H1 (cell line): ENCODE results near the gene PSMD5. TPM values are rescaled to one million over a fixed set of nuclear protein-coding genes. Genes with fewer than 3 reads are reported as not detected.

Source experiments
- CTCF ChIA-PET: fragments of 300-600 bp; sonication (Branson Sonifier 250); formaldehyde crosslinking; loops from one replicate; lab custom pipeline; 2021; ENCODE audit not compliant: partially characterized antibody; lab: Charles Lee
- POLR2A ChIA-PET: fragments of 300-600 bp; sonication (Branson Sonifier 250); formaldehyde crosslinking; loops from one replicate; lab custom pipeline; 2021; ENCODE audit warnings: inconsistent platforms; ENCODE audit not compliant: partially characterized antibody; lab: Charles Lee
- DNase-seq, 2 experiments: peaks; one replicate each; pipeline versions ENCODE4 v3.0.0 to v3.0.0-alpha.2; 2010 to 2022; ENCODE audit warnings: low spot score in 2 of 2, low read depth in 1 of 2, mixed read lengths in 1 of 2
- FAIRE-seq: peaks from 2 replicates; lab custom pipeline; 2011; peaks lifted over from hg19 to GRCh38; lab: Jason Lieb, UNC
- H2AFZ ChIP-seq: 2 replicates; pipeline ENCODE4 v1.8.1; 2012; ENCODE audit warnings: low read length, inconsistent platforms
- H2AK5ac ChIP-seq: 2 replicates; pipeline ENCODE4 v1.6.1; 2013; ENCODE audit warnings: low read depth, low read length
- H2BK120ac ChIP-seq: replicated peaks from 2 replicates; pipeline ENCODE3; 2013; ENCODE audit warnings: low read depth, low read length, inconsistent platforms
- H2BK12ac ChIP-seq: 2 replicates; pipeline ENCODE4 v1.6.1; 2013; ENCODE audit warnings: low read depth, low read length
- H2BK15ac ChIP-seq: 2 replicates; pipeline ENCODE4 v1.6.1; 2013; ENCODE audit warnings: low read length
- H2BK20ac ChIP-seq: 2 replicates; pipeline ENCODE4 v1.6.1; 2013; ENCODE audit warnings: low read length
- H2BK5ac ChIP-seq: 2 replicates; pipeline ENCODE4 v1.6.1; 2013; ENCODE audit warnings: low read depth, low read length
- H3K14ac ChIP-seq: 2 replicates; pipeline ENCODE4 v1.6.1; 2013; ENCODE audit warnings: inconsistent platforms; ENCODE audit not compliant: insufficient read length
- H3K18ac ChIP-seq: 2 replicates; pipeline ENCODE4 v1.6.1; 2013; ENCODE audit warnings: low read length; ENCODE audit errors: extremely low read depth
- H3K23ac ChIP-seq: 2 replicates; pipeline ENCODE4 v1.6.1; 2013; ENCODE audit warnings: inconsistent platforms; ENCODE audit not compliant: insufficient read length
- H3K23me2 ChIP-seq: 2 replicates; pipeline ENCODE4 v1.6.1; 2013; ENCODE audit warnings: low read depth, low read length
- H3K27ac ChIP-seq: 2 replicates; pipeline ENCODE4 v1.6.1; 2011; ENCODE audit warnings: low read depth, low read length, inconsistent platforms
- H3K27me3 ChIP-seq, 4 experiments: replicated peaks in 1 of 4; 1 replicate in 1 of 4; 2 replicates in 3 of 4; pipeline versions ENCODE4 v1.6.1 to v1.8.1; 2011 to 2013; ENCODE audit warnings: low read length in 3 of 4, mild to moderate bottlenecking in 3 of 4, inconsistent platforms in 2 of 4, mixed read lengths in 2 of 4, moderate library complexity in 1 of 4; ENCODE audit not compliant: control insufficient read depth in 3 of 4, insufficient read depth in 3 of 4; ENCODE audit errors: extremely low read depth in 1 of 4
- H3K36me3 ChIP-seq, 4 experiments: 2 replicates each; pipeline versions ENCODE4 v1.6.1 to v1.8.1; 2011 to 2013; ENCODE audit warnings: mild to moderate bottlenecking in 4 of 4, low read length in 3 of 4, moderate library complexity in 2 of 4, control low read depth in 1 of 4, inconsistent platforms in 1 of 4; ENCODE audit not compliant: insufficient read depth in 4 of 4, control insufficient read depth in 2 of 4
- H3K4ac ChIP-seq: replicated peaks from 2 replicates; pipeline ENCODE3; 2013; ENCODE audit warnings: low read length, low read depth, mixed read lengths, inconsistent platforms; ENCODE audit not compliant: insufficient read length
- H3K4me1 ChIP-seq, 4 experiments: replicated peaks in 1 of 4; 1 replicate in 1 of 4; 2 replicates in 3 of 4; pipeline versions ENCODE4 v1.6.1 to v1.8.1; 2011 to 2013; ENCODE audit warnings: low read length in 3 of 4, inconsistent platforms in 2 of 4, mixed read lengths in 1 of 4; ENCODE audit not compliant: insufficient read depth in 4 of 4, control insufficient read depth in 3 of 4
- H3K4me2 ChIP-seq, 2 experiments: 2 replicates each; pipeline versions ENCODE4 v1.6.1 to v1.8.1; 2011 to 2013; ENCODE audit warnings: low read depth in 2 of 2, low read length in 2 of 2, control low read depth in 1 of 2, inconsistent platforms in 1 of 2, mild to moderate bottlenecking in 1 of 2; ENCODE audit not compliant: insufficient read depth in 1 of 2
- H3K4me3 ChIP-seq, 4 experiments: fragments of 200-600, 300-600 bp in 1 of 4; sonication (generic), shearing (Covaris generic), sonication (Bioruptor Twin) in 1 of 4; 2 replicates each; pipeline versions ENCODE4 v1.5.1 to v1.8.1; 2011 to 2016; ENCODE audit warnings: low read length in 4 of 4, low read depth in 3 of 4, control low read depth in 2 of 4, inconsistent platforms in 2 of 4, mild to moderate bottlenecking in 2 of 4, mixed read lengths in 1 of 4, moderate library complexity in 1 of 4; ENCODE audit not compliant: insufficient read depth in 2 of 4; ENCODE audit errors: extremely low read depth in 1 of 4
- H3K56ac ChIP-seq: replicated peaks from 2 replicates; pipeline ENCODE3; 2013; ENCODE audit warnings: low read depth, mild to moderate bottlenecking, mixed read lengths, low read length, inconsistent platforms; ENCODE audit not compliant: insufficient read length
- H3K79me1 ChIP-seq: 2 replicates; pipeline ENCODE4 v1.6.1; 2013; ENCODE audit warnings: low read depth, low read length, control low read depth
- H3K79me2 ChIP-seq, 2 experiments: 2 replicates each; pipeline versions ENCODE4 v1.6.1 to v1.8.1; 2012 to 2013; ENCODE audit warnings: low read length in 2 of 2, mild to moderate bottlenecking in 2 of 2, inconsistent platforms in 1 of 2; ENCODE audit not compliant: insufficient read depth in 2 of 2, control insufficient read depth in 1 of 2
- H3K9ac ChIP-seq, 4 experiments: replicated peaks in 1 of 4; 1 replicate in 1 of 4; 2 replicates in 3 of 4; pipeline versions ENCODE4 v1.6.1 to v1.8.1; 2011 to 2013; ENCODE audit warnings: low read depth in 3 of 4, low read length in 3 of 4, control low read depth in 2 of 4, mild to moderate bottlenecking in 2 of 4, moderate library complexity in 2 of 4, inconsistent platforms in 1 of 4; ENCODE audit errors: extremely low read depth in 1 of 4
- H3K9me3 ChIP-seq, 2 experiments: 2 replicates each; pipeline versions ENCODE4 v1.6.1 to v1.8.1; 2012 to 2013; ENCODE audit warnings: mild to moderate bottlenecking in 2 of 2, moderate library complexity in 2 of 2, control low read depth in 1 of 2, inconsistent platforms in 1 of 2, low read depth in 1 of 2, low read length in 1 of 2, mixed read lengths in 1 of 2; ENCODE audit not compliant: insufficient read depth in 2 of 2
- H4K20me1 ChIP-seq, 2 experiments: replicated peaks in 1 of 2; 2 replicates each; pipeline versions ENCODE3 to v1.8.1; 2011 to 2013; ENCODE audit warnings: inconsistent platforms in 2 of 2, low read length in 2 of 2, mild to moderate bottlenecking in 1 of 2; ENCODE audit not compliant: insufficient read depth in 2 of 2, control insufficient read depth in 1 of 2
- H4K5ac ChIP-seq: 2 replicates; pipeline ENCODE4 v1.6.1; 2013; ENCODE audit warnings: low read length, low read depth, mixed read lengths, inconsistent platforms; ENCODE audit not compliant: insufficient read length
- H4K8ac ChIP-seq: 2 replicates; pipeline ENCODE4 v1.8.0; 2013; ENCODE audit warnings: mild to moderate bottlenecking, moderate library complexity, low read length, inconsistent platforms; ENCODE audit not compliant: insufficient read depth; ENCODE audit errors: extremely low read depth
- H4K91ac ChIP-seq: replicated peaks from 2 replicates; pipeline ENCODE3; 2013; ENCODE audit warnings: low read length, mixed read lengths, inconsistent platforms; ENCODE audit not compliant: insufficient read length
- ASH2L ChIP-seq: fragments of 200-600, 300-600 bp; sonication (generic); IDR thresholded peaks from one replicate; pipeline ENCODE4 v1.7.1; 2017; ENCODE audit warnings: low read length
- CBX5 ChIP-seq: fragments of 300-800, 300-1000 bp; sonication (generic); IDR thresholded peaks from 2 replicates; pipeline ENCODE4 v1.7.1; 2016; ENCODE audit warnings: antibody characterized with exemption, low read length, low read depth
- CBX8 ChIP-seq: fragments of 300-800, 300-1000 bp; sonication (generic); IDR thresholded peaks from 2 replicates; pipeline ENCODE4 v1.7.1; 2016; ENCODE audit warnings: low read depth, low read length, borderline replicate concordance
- CREB1 ChIP-seq: IDR thresholded peaks from 2 replicates; pipeline ENCODE4 v1.6.1; 2012; ENCODE audit warnings: inconsistent platforms
- CTBP2 ChIP-seq: IDR thresholded peaks from 2 replicates; pipeline ENCODE4 v1.7.0; 2011; ENCODE audit warnings: borderline replicate concordance, mild to moderate bottlenecking, moderate library complexity, mixed read lengths, low read length; ENCODE audit not compliant: insufficient read depth, insufficient read length
- HDAC6 ChIP-seq: IDR thresholded peaks from one replicate; pipeline ENCODE4 v1.7.1; 2012; ENCODE audit warnings: low read depth, mild to moderate bottlenecking, inconsistent platforms, low read length, moderate library complexity
- KDM5A ChIP-seq: fragments of 200-600 bp; IDR thresholded peaks from 2 replicates; pipeline ENCODE4 v1.7.1; 2012; ENCODE audit warnings: mild to moderate bottlenecking, low read length, inconsistent platforms, mixed read lengths
- POLR2AphosphoS5 ChIP-seq: IDR thresholded peaks from 2 replicates; pipeline ENCODE4 v1.6.1; 2011; ENCODE audit warnings: low read depth, low read length
- POU5F1 ChIP-seq: IDR thresholded peaks from 2 replicates; pipeline ENCODE4 v1.6.1; 2011; ENCODE audit warnings: low read depth, mild to moderate bottlenecking, low read length, moderate library complexity
- RBBP5 ChIP-seq: IDR thresholded peaks from 2 replicates; pipeline ENCODE4 v1.7.1; 2012; ENCODE audit warnings: low read depth, mild to moderate bottlenecking, inconsistent platforms, low read length, moderate library complexity, borderline replicate concordance
- SIX5 ChIP-seq: IDR thresholded peaks from 2 replicates; pipeline ENCODE4 v1.6.1; 2011; ENCODE audit warnings: mild to moderate bottlenecking, low read depth, low read length
- SUZ12 ChIP-seq: fragments of 200-600 bp; sonication (generic); IDR thresholded peaks from 2 replicates; pipeline ENCODE4 v1.6.1; 2012; ENCODE audit warnings: mild to moderate bottlenecking, inconsistent platforms, low read length, moderate library complexity, mixed read lengths
- TEAD4 ChIP-seq: IDR thresholded peaks from 2 replicates; pipeline ENCODE4 v1.6.1; 2012; ENCODE audit warnings: low read depth, low read length, inconsistent platforms, mixed read lengths
- polyA plus RNA-seq, 7 experiments: library from polyadenylated mRNA; depleted of rRNA in 3 of 7; stranded (reverse) in 5 of 7; unstranded in 2 of 7; fragments of >200 nt in 5 of 7; fragments of 200-250 nt in 2 of 7; gene quantifications; 1 replicate in 5 of 7; 2 replicates in 1 of 7; 4 replicates in 1 of 7; pipeline versions ENCODE4 v1.2.1 to v1.2.3, GENCODE V29; 2011 to 2013; ENCODE audit warnings: missing spikeins in 2 of 7, mixed read lengths in 2 of 7
- total RNA-seq: library from RNA; stranded (reverse); fragmentation: NEBNext Ultra II Directional; extraction: Animal tissue kit (Norgen Biotek cat#: 25700); gene quantifications from 2 replicates; pipeline ENCODE4 v1.2.1, GENCODE V29; 2021
- TF ChIP-seq, protein P1 (sequence below): IDR thresholded peaks from 2 replicates; pipeline ENCODE4 v1.6.1; 2012; ENCODE audit warnings: low read length, inconsistent platforms

The PSMD5 gene
- total and polyA plus RNA-seq, 2 of the 8 experiments (the other 6 are each of a cell fraction or from before 2014, with no cell fraction given) = 19.2 to 30.5 TPM

DNA sequence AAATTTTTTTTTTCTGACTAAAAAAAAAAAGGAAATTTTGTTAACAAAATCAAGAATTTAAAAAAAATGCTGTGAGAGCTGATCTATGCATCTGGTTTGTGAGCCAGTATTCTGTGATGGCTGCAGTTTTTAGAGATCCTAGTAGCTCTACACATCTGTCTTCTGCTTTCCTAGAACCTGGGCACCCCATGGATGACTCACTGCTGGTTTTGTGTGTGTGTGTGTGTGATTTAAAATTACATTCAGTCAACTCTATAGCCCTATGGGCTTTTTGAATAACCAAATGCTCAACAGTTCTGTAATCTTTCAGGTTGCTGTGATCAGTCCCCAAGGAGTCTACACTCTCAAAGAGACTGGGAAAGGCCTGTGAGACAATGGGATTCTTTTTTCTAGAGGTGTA is 2.5 kb upstream of the PSMD5 start:
- CTCF ChIA-PET = interaction anchor here (0.6 to 1.1 kb wide), 4 partner anchors 12 to 179 kb away, joined by 3 to 4 read pairs (median 3); no protein-coding TSS in a partner anchor
- peaks cover 0 to 12% (median 6%) of the 10 kb centered on the region in 4 experiments; a peak in 4 of 7 replicates for H3K4me1 ChIP-seq
- H2AFZ ChIP-seq = no peak overlapping the region
- TF ChIP-seq SIX5 (no peak), KDM5A (no peak), CBX5 (no peak), CBX8 (no peak), RBBP5 (no peak), TEAD4 (no peak), CTBP2 (no peak), POLR2AphosphoS5 (no peak), HDAC6 (no peak), CREB1 (no peak), SUZ12 (no peak), POU5F1 (no peak), ASH2L (no peak)
- TF ChIP-seq, protein P1, sequence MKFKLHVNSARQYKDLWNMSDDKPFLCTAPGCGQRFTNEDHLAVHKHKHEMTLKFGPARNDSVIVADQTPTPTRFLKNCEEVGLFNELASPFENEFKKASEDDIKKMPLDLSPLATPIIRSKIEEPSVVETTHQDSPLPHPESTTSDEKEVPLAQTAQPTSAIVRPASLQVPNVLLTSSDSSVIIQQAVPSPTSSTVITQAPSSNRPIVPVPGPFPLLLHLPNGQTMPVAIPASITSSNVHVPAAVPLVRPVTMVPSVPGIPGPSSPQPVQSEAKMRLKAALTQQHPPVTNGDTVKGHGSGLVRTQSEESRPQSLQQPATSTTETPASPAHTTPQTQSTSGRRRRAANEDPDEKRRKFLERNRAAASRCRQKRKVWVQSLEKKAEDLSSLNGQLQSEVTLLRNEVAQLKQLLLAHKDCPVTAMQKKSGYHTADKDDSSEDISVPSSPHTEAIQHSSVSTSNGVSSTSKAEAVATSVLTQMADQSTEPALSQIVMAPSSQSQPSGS = no peak

More for the DNA sequence above, 2.5 kb upstream of the PSMD5 start:
- Histone ChIP-seq H3K23me2 (peaks cover 5% of the 10 kb centered on the region), H3K4me2 (no peak overlapping the region), H3K4ac (no peak overlapping the region), H2BK12ac (no peak overlapping the region), H3K79me2 (peaks cover 3 to 26% of the 10 kb centered on the region in 2 experiments; a peak in 3 of 4 replicates), H2BK20ac (no peak overlapping the region), H3K27ac (no peak overlapping the region), H3K36me3 (peaks cover 0 to 4% (median 0%) of the 10 kb centered on the region in 4 experiments; a peak in 3 of 8 replicates), H4K5ac (no peak overlapping the region), H3K14ac (no peak overlapping the region), H3K4me3 (no peak overlapping the region), H2BK15ac (no peak overlapping the region), H2BK120ac (no peak overlapping the region), H3K18ac (no peak overlapping the region), H3K9me3 (no peaks in the 10 kb centered on the region), H4K8ac (no peak overlapping the region), H3K23ac (no peak overlapping the region), H3K9ac (no peak overlapping the region), H3K56ac (no peak overlapping the region), H3K27me3 (no peaks in the 10 kb centered on the region), H4K91ac (no peak overlapping the region), H3K79me1 (peaks cover 8% of the 10 kb centered on the region; the same call in 1 of the 2 replicates), H2AK5ac (no peak overlapping the region), H2BK5ac (no peak overlapping the region), H4K20me1 (no peaks in the 10 kb centered on the region)
- POLR2A ChIA-PET = interaction anchor here (1.0 to 2.1 kb wide), 4 partner anchors 8 to 17 kb away, joined by 3 to 13 read pairs (median 3); no protein-coding TSS in a partner anchor
- DNase-seq (no peak), FAIRE-seq (no peak)
